ENCODE results near the gene EN2.

EN2 gene

GRCh38 chr7:155450970-155451801 is 6.7 kb upstream of the EN2 start:
- no peak for DNase-seq (ENCODE audit: low spot score)

- DNase-seq (ENCODE audit: low spot score), result no peak
Measured at GRCh38 chr7:155451840-155452239, 6.1 kb upstream of the EN2 start.

- no peak for DNase-seq (ENCODE audit: low spot score)
Measured at GRCh38 chr7:155452505-155453295, 5.2 kb upstream of the EN2 start.

GRCh38 chr7:155453296-155454182 is 4.4 kb upstream of the EN2 start:
- DNase-seq (ENCODE audit: low spot score), result no peak

GRCh38 chr7:155454183-155455112 is 3.5 kb upstream of the EN2 start:
- DNase-seq (ENCODE audit: low spot score), result no peak

- no peak for DNase-seq (ENCODE audit: low spot score)
Measured at GRCh38 chr7:155455132-155455693, 2.7 kb upstream of the EN2 start.

- no peak for DNase-seq (ENCODE audit: low spot score)
Measured at GRCh38 chr7:155455776-155456737, 1.9 kb upstream of the EN2 start.

GRCh38 chr7:155456738-155457543 is 988 bp upstream of the EN2 start:
- no peak for DNase-seq (ENCODE audit: low spot score)

GRCh38 chr7:155457544-155458110 is 302 bp upstream of the EN2 start:
- DNase-seq (ENCODE audit: low spot score), result no peak

GRCh38 chr7:155458878-155459699 is 1.2 kb downstream of the EN2 start:
- DNase-seq (ENCODE audit: low spot score), result no peak

GRCh38 chr7:155459700-155460461 is 2.0 kb downstream of the EN2 start:
- DNase-seq (ENCODE audit: low spot score), result no peak

- no peak for DNase-seq (ENCODE audit: low spot score)
Measured at GRCh38 chr7:155460926-155461613, 3.1 kb downstream of the EN2 start.

GRCh38 chr7:155461631-155462030 is 3.7 kb downstream of the EN2 start:
- no peak for DNase-seq (ENCODE audit: low spot score)

- DNase-seq (ENCODE audit: low spot score), result no peak
Measured at GRCh38 chr7:155462163-155462735, 4.3 kb downstream of the EN2 start.

- DNase-seq (ENCODE audit: low spot score), result no peak
Measured at GRCh38 chr7:155463114-155463811, 5.3 kb downstream of the EN2 start.

All from hematopoietic multipotent progenitor cell treated with erythropoietin and hydrocortisone succinate and interleukin-3 and kit ligand, for 17 days (in vitro differentiated cells).